Aorta (tissue), 5 donors: ENCODE measurements around the gene ITSN1. TPM values are rescaled to one million over a fixed set of nuclear protein-coding genes. Genes with fewer than 3 reads are reported as not detected.

ENCODE experiments used
- ATAC-seq: fragments of 200-7000 bp; cut with Tn5 transposase; one replicate; pipeline ENCODE4 v1.9.1; 2022; ENCODE audit warnings: moderate library complexity; ENCODE audit not compliant: low FRiP score
- DNase-seq, 2 donors: peaks; one replicate each; pipeline ENCODE4 v3.0.0-alpha.2; 2020
- H3K27ac ChIP-seq, 2 donors: one replicate each; pipeline ENCODE4 v1.5.1; 2013; ENCODE audit warnings: low read length in 2 of 2, mild to moderate bottlenecking in 2 of 2, moderate library complexity in 2 of 2, control low read depth in 1 of 2, inconsistent platforms in 1 of 2, low read depth in 1 of 2
- H3K27me3 ChIP-seq, 2 donors: one replicate each; pipeline ENCODE4 v1.6.1; 2013; ENCODE audit warnings: control low read depth in 1 of 2, low read length in 1 of 2, mild to moderate bottlenecking in 1 of 2, moderate library complexity in 1 of 2; ENCODE audit not compliant: insufficient read depth in 2 of 2, control insufficient read depth in 1 of 2
- H3K36me3 ChIP-seq, 2 donors: one replicate each; pipeline ENCODE4 v1.6.1; 2013; ENCODE audit warnings: control low read depth in 1 of 2, low read length in 1 of 2, mild to moderate bottlenecking in 1 of 2; ENCODE audit not compliant: insufficient read depth in 2 of 2, control insufficient read depth in 1 of 2
- H3K4me1 ChIP-seq, 2 donors: one replicate each; pipeline ENCODE4 v1.6.1; 2013; ENCODE audit warnings: low read length in 2 of 2, control low read depth in 1 of 2, mild to moderate bottlenecking in 1 of 2, moderate library complexity in 1 of 2; ENCODE audit not compliant: insufficient read depth in 2 of 2, control insufficient read depth in 1 of 2
- H3K4me3 ChIP-seq, 2 donors: one replicate each; pipeline ENCODE4 v1.5.1; 2013; ENCODE audit warnings: low read length in 2 of 2, control low read depth in 1 of 2, mild to moderate bottlenecking in 1 of 2
- H3K9me3 ChIP-seq: one replicate; pipeline ENCODE4 v1.6.1; 2013; ENCODE audit warnings: mild to moderate bottlenecking, low read length; ENCODE audit not compliant: control insufficient read depth
- WGBS, 2 donors: extraction: QIAGEN DNeasy Blood & Tissue Kit; methylation state at CpG; one replicate each; pipeline ENCODE4 v1.1.7; 2013; 5-methylcytosine and 5-hydroxymethylcytosine counted together
- intact Hi-C, 2 donors: fragments of 100-400 bp; cut with DNase I; formaldehyde crosslinking; loops; one replicate each; pipeline versions ENCODE4 v1.14.2 to v1.15.0; 2022
- polyA plus RNA-seq, 2 donors: library from polyadenylated mRNA; stranded (reverse); fragments of 200-250 nt; gene quantifications; one replicate each; pipeline ENCODE4 v1.2.3, GENCODE V29; 2013
- total RNA-seq, 2 donors: library from RNA; stranded (reverse); fragmentation: NEBNext Ultra II Directional; extraction: Animal tissue kit (Norgen Biotek cat#: 25700); gene quantifications; one replicate each; pipeline ENCODE4 v1.2.1, GENCODE V29; 2021
- donor health status: healthy with polysubstance abuse.
- donor health status: Bipolar disorder and iron deficiency.
- donor health status: DM: no; HTN: no; CAD: no.
- donor health status: DM: no; HTN: no; CAD: no.
- donor health status: DM: yes; HTN: yes; CAD: no.

ITSN1 gene
- total and polyA plus RNA-seq, 4 donors, result 20.8 to 103 (median 37.1) TPM

DNA sequence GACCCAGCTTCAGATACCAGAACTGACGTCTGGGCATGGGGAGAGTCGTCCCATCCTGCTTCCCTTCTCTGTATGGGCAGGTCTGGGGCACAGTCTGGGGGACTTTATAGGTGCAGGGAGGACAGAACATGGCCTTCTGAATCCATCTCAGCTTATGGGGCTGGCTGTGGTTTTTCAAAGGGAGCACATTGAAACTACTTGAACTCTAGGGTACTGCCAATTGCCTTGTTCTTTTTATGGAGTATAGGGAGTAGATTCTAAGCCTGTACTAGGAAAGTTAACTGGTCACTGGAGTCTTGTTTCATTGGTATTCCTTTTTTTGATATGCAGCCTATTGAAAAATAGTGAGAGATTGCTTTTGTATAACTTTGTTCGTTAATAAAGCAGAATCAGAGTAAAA is 183.1 kb downstream of the ITSN1 start:
- Histone ChIP-seq H3K4me3 (no peak overlapping the region), H3K27me3 (no peaks in the 10 kb centered on the region), H3K4me1 (peaks cover 7 to 20% of the 10 kb centered on the region in 2 donors), H3K27ac (peak overlapping the region; percentile 6 to 51), H3K36me3 (no peaks in the 10 kb centered on the region), H3K9me3 (no peaks in the 10 kb centered on the region)
- DNase-seq, result no peak
- no peak for ATAC-seq
- WGBS, 2 donors, result 13 to 19% methylated on average over 3 of the region's 3 CpGs
- intact Hi-C loops, result loop anchor here (5.0 to 10.0 kb wide), 3 partner anchors 57 to 181 kb away; partner anchors contain the start of genes CRYZL1 (in 2 of the 2) and ITSN1 (in 2 of the 2)

DNA sequence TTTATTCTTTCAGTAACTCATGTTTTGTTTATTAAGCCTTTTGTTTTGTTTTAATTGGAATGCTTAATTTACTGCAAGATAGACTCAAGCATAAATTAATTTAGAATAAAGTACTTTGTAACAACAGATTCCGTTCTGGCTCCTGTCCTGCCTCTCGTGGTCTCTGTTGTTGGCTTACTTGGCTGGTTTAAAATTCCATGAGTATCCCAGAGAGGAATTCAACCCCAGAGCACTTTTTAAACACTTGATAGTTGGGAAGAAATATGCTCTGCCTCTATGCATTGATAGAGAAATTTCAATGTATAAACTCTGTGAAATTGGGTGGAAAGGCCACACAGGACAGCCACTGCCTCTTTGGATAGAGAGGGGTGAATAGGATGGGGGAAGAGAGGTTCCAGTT is 183.6 kb downstream of the ITSN1 start:
- Histone ChIP-seq H3K36me3 (no peaks in the 10 kb centered on the region), H3K27ac (no peak overlapping the region), H3K27me3 (no peaks in the 10 kb centered on the region), H3K4me3 (no peak overlapping the region), H3K4me1 (peaks cover 7 to 20% of the 10 kb centered on the region in 2 donors), H3K9me3 (no peaks in the 10 kb centered on the region)
- ATAC-seq, result peak; percentile 24
- 5 to 10% methylated on average over 2 of the region's 2 CpGs for WGBS, 2 donors
- intact Hi-C loops, result loop anchor here (5.0 to 10.0 kb wide), 3 partner anchors 56 to 181 kb away; partner anchors contain the start of genes CRYZL1 (in 2 of the 2) and ITSN1 (in 2 of the 2)
- DNase-seq, result no peak

DNA sequence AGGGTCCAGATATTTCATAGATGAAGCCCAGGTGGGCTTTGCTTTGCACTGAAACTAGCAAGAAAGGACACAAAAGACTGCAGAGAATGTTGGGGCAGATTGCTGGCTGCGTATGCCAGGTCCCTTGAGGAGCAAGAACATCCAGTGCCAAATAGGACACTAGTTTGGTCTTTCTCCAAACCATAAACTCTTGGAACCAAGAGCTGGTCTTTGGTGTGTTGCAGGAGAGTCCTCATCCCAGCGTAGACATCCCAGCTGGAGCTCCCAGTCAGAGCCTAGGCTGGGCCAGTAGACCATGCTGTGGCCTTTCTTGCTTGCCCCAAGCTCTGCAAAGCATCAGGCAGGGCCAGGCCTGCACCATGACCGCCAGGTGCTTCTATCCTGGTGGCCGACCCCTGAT is 185.8 kb downstream of the ITSN1 start:
- Histone ChIP-seq H3K4me3 (no peak overlapping the region), H3K36me3 (peaks cover 0 to 2% of the 10 kb centered on the region in 2 donors), H3K4me1 (peaks cover 5 to 20% of the 10 kb centered on the region in 2 donors), H3K9me3 (no peaks in the 10 kb centered on the region), H3K27me3 (no peaks in the 10 kb centered on the region), H3K27ac (peak overlapping the region; percentile 80 to 93)
- intact Hi-C loops, result loop anchor here (5.0 to 10.0 kb wide), 3 partner anchors 54 to 183 kb away; partner anchors contain the start of genes CRYZL1 (in 2 of the 2) and ITSN1 (in 2 of the 2)
- DNase-seq (no peak), ATAC-seq (peak; percentile 75)
- WGBS, 2 donors, result 31 to 32% methylated on average over 4 of the region's 4 CpGs

DNA sequence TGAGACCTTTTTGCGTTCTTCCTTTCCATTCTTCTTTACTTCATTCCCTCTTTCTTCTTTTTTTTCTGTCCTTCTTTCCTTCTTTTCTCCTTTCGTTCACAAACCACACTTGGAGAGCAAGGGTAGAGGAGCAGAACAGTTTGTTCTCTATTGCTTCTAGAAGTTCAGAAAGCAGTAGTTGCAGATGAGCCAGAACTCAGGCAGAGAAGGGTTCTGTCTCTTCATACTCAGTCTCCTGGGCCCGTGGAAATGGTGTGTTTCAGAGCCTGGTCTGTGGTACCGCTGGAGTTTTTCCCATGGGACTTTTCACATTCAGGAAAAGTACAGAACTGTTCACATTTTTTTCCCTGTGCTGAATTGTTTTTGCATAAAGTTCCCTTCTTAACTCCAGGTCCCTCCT is 186.3 kb downstream of the ITSN1 start:
- WGBS, 2 donors, result 22% methylated on average over 4 of the region's 4 CpGs
- Histone ChIP-seq H3K4me3 (no peak overlapping the region), H3K27ac (peak overlapping the region; percentile 80 to 93), H3K27me3 (no peaks in the 10 kb centered on the region), H3K36me3 (peaks cover 0 to 2% of the 10 kb centered on the region in 2 donors), H3K9me3 (no peaks in the 10 kb centered on the region), H3K4me1 (peaks cover 5 to 20% of the 10 kb centered on the region in 2 donors)
- ATAC-seq, result no peak
- no peak for DNase-seq
- intact Hi-C loops, result loop anchor here (5.0 to 10.0 kb wide), 3 partner anchors 54 to 184 kb away; partner anchors contain the start of genes CRYZL1 (in 2 of the 2) and ITSN1 (in 2 of the 2)

DNA sequence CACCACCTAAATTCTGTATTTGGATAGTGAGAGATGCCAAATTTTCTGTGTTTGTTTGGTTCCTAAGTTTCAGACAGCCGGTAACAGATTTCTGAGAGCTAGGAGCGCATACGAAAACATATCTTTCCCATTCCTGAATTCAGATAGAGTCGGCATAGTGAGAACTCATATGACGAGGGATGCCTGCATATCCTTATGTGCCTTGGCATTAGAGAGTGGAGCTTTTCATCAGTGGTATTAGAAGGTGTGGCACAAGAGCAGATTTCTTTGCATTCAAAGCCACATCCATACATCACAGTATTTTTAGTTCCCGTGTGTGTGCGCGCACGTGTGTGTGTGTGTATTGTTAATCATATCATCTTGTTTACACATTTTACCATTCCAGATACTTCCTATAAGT is 187.5 kb downstream of the ITSN1 start:
- Histone ChIP-seq H3K27me3 (no peaks in the 10 kb centered on the region), H3K4me1 (peaks cover 5 to 16% of the 10 kb centered on the region in 2 donors), H3K27ac (no peak overlapping the region), H3K36me3 (peaks cover 0 to 2% of the 10 kb centered on the region in 2 donors), H3K9me3 (no peaks in the 10 kb centered on the region), H3K4me3 (no peak overlapping the region)
- ATAC-seq (no peak), DNase-seq (no peak)
- WGBS, 2 donors, result 68 to 74% methylated on average over 9 of the region's 9 CpGs
- intact Hi-C loops, result loop anchor here (5.0 to 10.0 kb wide), 3 partner anchors 52 to 185 kb away; partner anchors contain the start of genes CRYZL1 (in 2 of the 2) and ITSN1 (in 2 of the 2)

DNA sequence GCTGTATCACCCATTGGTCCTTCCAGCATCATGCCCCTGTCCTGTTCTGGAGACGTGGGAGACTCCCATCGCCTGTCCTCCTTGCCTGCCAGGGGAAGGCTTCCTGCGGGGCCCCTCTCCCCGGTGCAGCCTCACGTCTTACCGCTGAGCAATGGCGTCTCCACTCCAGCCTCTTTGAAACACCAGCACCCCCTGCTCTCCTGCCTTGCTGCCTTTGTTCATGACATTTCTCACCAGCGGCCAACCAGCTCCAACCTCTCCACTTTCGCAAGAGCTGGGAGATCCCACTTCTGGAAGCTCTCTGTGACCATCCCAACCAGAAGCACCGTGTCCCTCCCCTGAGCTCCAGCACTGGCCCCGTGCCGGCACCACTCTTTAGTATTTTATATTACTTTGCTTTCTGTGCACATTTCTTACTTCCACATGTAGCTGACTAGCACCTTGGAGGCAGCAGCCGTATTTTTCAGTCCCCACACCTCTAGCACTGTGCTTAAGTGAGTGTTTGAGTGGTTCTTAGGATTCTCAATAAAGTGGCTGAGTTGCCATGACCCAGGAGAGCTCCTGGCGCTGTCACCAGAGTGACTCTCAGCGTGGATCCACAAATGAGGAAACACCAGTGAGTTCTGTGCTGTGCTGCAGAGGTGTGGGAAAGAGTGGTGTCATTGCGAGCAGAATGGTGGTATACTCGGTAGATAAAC is 189.8 kb downstream of the ITSN1 start:
- Histone ChIP-seq H3K27me3 (no peaks in the 10 kb centered on the region), H3K27ac (peak overlapping the region in 1 of 2 donors; percentile 26), H3K36me3 (peaks cover 2 to 3% of the 10 kb centered on the region in 2 donors), H3K9me3 (no peaks in the 10 kb centered on the region), H3K4me3 (no peak overlapping the region), H3K4me1 (peaks cover 4% of the 10 kb centered on the region in 2 donors)
- intact Hi-C loops, result no loop called here
- 94% methylated on average over 17 of the region's 17 CpGs for WGBS, 2 donors
- DNase-seq (no peak), ATAC-seq (no peak)

DNA sequence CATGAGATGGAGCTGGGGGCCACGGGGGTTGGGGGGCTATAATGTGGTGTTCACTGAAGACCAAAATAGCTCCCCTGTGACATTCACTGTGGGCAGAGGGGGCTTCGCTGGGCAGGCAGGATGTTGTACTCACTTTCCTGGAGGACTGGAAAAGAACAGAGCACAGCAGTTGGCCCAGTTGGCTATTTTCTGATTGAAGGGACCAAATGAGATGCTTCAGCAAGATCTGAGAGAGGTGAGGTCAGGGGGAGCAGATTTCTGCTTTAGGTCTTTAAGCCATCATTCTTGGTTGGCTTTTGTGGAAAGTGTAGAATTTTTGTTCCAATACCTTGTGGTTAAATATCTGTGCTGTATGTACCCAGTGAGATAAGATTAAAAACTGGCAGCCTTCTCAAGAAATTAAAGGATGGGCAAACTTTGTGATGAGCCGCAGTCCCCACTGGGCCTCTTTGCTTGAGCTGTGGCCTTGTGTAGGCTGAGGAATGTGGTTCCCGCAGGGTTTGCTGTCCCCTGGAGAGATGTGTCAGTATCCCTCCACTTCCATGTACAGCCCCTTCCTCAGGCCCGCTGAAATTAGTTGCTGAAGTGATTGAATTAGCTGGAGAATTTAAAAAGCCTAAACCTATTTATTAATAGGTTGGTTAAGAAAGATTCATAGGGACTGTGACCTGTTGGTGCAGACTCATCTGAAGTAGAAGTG is 192.7 kb downstream of the ITSN1 start:
- intact Hi-C loops, result no loop called here
- no peak overlapping the region for H3K4me3 ChIP-seq
- H3K36me3 ChIP-seq, result peaks cover 2 to 3% of the 10 kb centered on the region in 2 donors
- no peaks in the 10 kb centered on the region for H3K9me3 ChIP-seq
- no peak overlapping the region for H3K27ac ChIP-seq
- ATAC-seq (no peak), DNase-seq (no peak)
- H3K4me1 ChIP-seq, result no peaks in the 10 kb centered on the region
- WGBS, 2 donors, result 77 to 84% methylated on average over 5 of the region's 5 CpGs
- no peaks in the 10 kb centered on the region for H3K27me3 ChIP-seq

DNA sequence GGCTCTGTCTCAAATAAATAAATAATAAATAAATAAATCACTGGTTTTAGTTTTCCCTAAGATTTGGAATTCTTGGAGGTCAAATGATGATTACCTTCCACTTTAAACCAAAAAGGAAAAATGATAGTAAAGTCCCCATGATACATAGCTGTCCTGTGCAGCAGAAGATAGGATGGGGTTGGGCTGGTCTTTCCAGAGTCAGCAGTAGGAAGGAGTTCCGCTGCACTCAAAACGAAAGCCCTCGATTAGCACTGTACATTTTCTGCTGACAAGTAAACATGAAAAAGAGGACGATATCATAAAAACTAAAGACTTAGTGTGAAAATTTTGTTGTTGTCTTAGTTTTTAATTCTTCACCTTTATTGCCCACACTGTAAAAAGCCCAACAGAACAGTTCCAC is 193.6 kb downstream of the ITSN1 start:
- DNase-seq (no peak), ATAC-seq (no peak)
- no peaks in the 10 kb centered on the region for H3K27me3 ChIP-seq
- H3K4me1 ChIP-seq, result no peaks in the 10 kb centered on the region
- H3K27ac ChIP-seq, result no peak overlapping the region
- H3K36me3 ChIP-seq, result peaks cover 2 to 3% of the 10 kb centered on the region in 2 donors
- intact Hi-C loops, result no loop called here
- no peak overlapping the region for H3K4me3 ChIP-seq
- WGBS, 2 donors, result 78 to 83% methylated on average over 4 of the region's 4 CpGs
- no peaks in the 10 kb centered on the region for H3K9me3 ChIP-seq
